Sigmoid colon (tissue), 4 donors: ENCODE measurements around the gene CDHR3.

ENCODE experiments used
- CTCF ChIP-seq, 4 experiments: fragments of 450-650 bp in 3 of 4; fragments of 200-600 bp in 1 of 4; IDR thresholded peaks; one replicate each; pipeline ENCODE4 v1.5.1; 2016 to 2019; ENCODE audit warnings: antibody characterized with exemption in 4 of 4, mild to moderate bottlenecking in 3 of 4, moderate library complexity in 2 of 4
- EP300 ChIP-seq, 4 donors: sonication (generic); formaldehyde crosslinking; IDR thresholded peaks; one replicate each; pipeline ENCODE4 v1.6.1; 2017; ENCODE audit warnings: antibody characterized with exemption in 4 of 4
- POLR2A ChIP-seq, 2 donors: fragments of 450-650 bp; IDR thresholded peaks; one replicate each; pipeline ENCODE4 v1.6.1; 2016; ENCODE audit warnings: antibody characterized with exemption in 2 of 2, mild to moderate bottlenecking in 2 of 2, moderate library complexity in 2 of 2
- POLR2AphosphoS5 ChIP-seq, 4 donors: sonication (generic); formaldehyde crosslinking; IDR thresholded peaks; one replicate each; pipeline ENCODE4 v1.6.1; 2017; ENCODE audit warnings: antibody characterized with exemption in 4 of 4

- no peak for TF ChIP-seq CTCF (IDR thresholded peaks at IDR 0.05)
- TF ChIP-seq EP300 (IDR thresholded peaks at IDR 0.05) = no peak
- TF ChIP-seq POLR2A (IDR thresholded peaks at IDR 0.05) = no peak
- TF ChIP-seq POLR2AphosphoS5 (IDR thresholded peaks at IDR 0.05) = no peak
These were observed 101.3 kb downstream of the CDHR3 start for GRCh38 chr7:106064316-106064715.
